Endometrial microvascular endothelial cells (primary cell): ENCODE measurements around the gene IRF1. TPM values are rescaled to one million over a fixed set of nuclear protein-coding genes. Genes with fewer than 3 reads are reported as not detected.
"Not testable (repeated sequence)": the region's sequence is repeated elsewhere in the genome, so short reads cannot be mapped to it uniquely, and the experiment has no call there.

Experiments
- in situ Hi-C: cut with HindIII; loops from 2 replicates; pipeline ENCODE4 v1.10.0; 2017; ENCODE audit warnings: low sequenced_read_pairs, low pct_unique_long_range_greater_than_20kb; ENCODE audit errors: inconsistent ontology term
- total RNA-seq: library from RNA; depleted of rRNA; stranded (reverse); fragments of >200 nt; gene quantifications from one replicate; pipeline ENCODE4 v1.2.3, GENCODE V29; 2015; ENCODE audit errors: inconsistent ontology term

IRF1 gene
- 44.6 TPM for total RNA-seq

DNA sequence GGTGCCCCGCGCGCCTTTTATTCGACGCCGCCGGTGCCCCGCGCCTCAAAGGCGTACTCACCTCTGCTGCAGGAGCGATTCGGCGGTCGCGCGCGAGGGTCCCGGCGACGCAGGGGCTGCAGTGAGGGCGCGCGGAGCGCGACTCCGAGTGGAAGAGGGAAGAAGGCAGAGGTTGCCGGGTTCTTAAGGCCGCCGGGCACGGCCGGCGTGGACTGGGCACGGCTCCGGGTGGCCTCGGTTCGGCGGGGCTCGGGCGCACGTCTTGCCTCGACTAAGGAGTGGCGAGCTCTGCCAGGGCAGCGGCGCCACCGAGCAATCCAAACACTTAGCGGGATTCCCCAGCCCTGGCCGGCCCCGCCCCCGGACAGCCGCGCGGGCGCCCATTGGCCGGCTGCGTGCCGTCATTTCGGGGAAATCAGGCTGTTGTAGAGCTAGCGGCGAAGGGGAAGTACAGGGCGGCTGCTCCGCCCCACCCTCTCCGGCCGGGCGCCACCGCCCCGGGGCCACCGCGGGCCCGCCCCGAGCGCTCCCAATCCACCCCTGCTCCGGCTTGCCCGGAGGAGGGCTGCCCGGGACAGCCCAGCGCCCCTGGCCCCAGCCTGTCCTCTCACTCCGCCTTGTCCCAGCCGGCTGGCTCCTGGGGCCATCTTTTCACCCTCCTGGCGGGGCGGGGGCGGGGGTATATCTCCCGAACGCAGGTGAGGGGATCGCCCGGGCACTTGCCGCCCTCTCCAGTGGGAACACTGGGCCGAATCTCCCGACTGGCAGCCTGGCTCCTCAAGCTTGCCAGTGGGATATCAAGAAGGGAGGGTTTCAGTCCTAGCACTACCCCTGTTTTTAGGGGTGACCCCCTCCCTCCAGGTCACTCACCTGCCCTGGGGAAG, at the start of gene IRF1:
Gene IRF1 (minus strand): TSS at position 290 of the 884 bp plus-strand sequence. CDS start 1,295 bp downstream, outside the sequence.
- in situ Hi-C loops = no loop called here

- in situ Hi-C loops = no loop called here
These were observed 49.6 kb upstream of the IRF1 start for GRCh38 chr5:132540149-132540548.

DNA sequence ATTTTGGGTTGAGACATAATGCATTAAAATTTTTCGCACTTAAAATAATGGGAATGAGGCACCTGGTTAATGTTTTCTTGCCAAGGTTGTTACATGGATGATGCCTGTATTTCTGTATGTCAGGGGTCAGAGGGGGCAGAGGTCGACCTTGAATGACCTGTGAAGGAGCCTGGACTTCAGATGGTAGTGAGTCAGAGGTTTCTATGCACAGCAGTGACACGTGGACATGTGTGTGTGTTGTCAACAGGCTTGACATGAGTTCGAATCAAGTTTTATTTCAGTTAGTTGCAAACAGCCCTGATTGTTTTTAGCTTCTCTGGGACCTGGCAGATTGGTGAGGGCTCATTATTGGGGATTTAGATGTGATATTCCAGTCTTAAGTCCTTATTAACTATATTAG, 49.1 kb upstream of the IRF1 start:
- in situ Hi-C loops = no loop called here

DNA sequence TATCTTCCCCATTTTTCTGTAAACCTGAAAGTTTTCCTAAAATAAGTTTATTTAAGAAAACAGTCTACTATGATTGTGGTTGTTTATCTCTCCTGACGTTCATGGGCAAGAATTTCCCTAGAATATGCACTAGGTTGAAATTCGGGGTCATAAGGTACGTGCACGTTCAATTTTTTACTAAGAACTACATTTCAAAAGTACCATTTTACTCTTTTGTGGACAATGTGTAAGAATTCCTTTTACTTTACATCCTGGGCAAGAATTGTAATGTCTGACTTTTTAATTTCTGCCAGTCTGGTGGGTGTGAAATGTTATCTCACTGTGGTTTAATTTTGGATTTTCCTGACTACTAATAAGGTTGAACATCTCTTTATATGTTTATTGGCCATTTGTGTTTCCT, 40.4 kb upstream of the IRF1 start:
- in situ Hi-C loops = no loop called here

DNA sequence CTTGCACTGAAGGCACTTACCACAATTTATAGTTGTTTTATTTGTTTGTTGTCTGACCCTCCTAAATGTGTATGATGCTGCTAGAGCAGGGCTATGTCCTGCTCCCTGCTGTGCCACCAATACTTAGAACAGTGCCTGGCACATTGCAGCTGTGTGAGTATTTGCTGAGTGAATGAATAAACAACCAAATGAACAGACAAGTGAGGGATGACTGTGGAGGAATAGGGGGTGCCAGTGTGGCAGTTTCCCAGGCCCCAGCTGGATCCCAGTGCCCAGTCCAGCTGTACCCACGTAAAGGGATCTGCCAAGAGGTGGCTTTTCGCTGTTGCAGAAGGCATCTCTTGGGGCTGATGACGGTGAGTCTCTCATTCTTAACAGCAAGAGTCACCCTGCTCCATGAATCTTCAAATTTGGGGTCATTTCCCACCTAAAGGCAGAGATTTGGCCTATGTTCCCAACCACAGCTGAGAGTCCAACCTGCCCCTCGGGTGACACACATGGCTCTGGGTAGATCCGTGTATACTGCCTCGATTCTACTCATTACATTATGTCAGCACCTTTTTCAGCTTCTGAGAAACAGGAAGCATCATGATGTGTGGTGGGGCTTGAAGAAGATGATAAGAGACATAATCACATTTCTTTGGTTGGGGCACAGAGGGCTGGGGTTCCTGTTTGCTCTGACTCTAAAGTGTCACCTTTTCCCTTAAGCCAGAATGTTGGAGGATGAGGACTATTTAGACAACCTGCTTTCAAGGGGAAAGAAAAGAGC, 38.5 kb upstream of the IRF1 start:
- in situ Hi-C loops = no loop called here

DNA sequence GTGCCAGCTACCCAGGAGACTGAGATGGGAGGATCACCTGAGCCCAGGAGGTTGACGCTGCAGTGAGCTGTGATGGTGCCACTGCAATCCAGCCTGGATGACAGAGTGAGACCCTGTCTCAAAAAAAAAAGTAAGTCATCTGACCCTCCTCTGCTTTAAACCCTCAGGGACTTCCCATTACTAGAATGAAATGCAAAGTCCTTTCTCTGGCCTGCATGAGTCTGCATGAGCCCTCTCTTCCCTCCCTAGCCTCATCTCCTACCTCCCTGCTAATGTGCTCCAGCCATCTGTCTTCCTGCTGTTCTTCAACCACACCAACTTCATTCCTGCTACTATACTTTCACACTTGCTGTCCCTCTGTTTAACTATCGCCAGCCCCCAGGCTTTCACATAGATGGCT, 37.4 kb upstream of the IRF1 start:
- in situ Hi-C loops = no loop called here

GRCh38 chr5:132526974-132527564, 36.5 kb upstream of the IRF1 start:
- in situ Hi-C loops = no loop called here

DNA sequence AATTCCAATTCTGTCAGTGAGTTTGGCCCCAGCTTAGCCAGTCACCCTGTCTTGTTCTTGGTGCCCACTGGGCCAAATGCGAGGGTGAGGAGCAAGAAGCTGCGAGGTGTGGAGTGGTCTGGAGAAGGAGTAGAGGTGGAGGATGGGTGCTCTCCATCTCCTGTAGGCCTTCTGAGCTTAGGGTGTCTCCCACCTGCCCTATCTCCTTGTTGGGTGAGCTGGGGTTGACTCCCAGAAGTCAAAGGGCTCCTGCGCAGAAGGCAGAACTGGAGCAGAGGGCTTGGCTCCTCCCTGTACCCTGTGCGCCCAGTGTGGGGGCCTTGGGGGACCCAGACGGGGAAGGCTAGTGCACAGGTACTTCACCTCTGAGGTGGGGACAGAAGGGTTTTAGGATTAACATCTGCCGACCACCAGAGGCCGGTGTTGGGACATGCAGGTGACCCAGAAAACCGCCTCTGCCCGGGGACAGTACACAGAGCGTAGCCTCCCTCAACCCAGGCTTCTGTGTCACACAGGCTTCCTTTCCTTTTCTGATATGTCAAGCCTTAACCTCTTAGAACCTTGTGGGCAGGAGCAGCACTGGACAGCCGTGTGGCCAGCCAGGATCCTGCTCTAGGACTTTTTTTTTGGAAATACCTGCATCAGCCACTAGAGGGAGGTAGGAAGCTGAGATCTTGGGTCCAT, 35.9 kb upstream of the IRF1 start:
- in situ Hi-C loops = no loop called here

GRCh38 chr5:132525299-132525724, 34.7 kb upstream of the IRF1 start:
- in situ Hi-C loops = no loop called here

- in situ Hi-C loops = not testable (repeated sequence)
These were observed 34.3 kb upstream of the IRF1 start for GRCh38 chr5:132524877-132525276.

GRCh38 chr5:132522067-132522466, 31.5 kb upstream of the IRF1 start:
- in situ Hi-C loops = not testable (repeated sequence)

DNA sequence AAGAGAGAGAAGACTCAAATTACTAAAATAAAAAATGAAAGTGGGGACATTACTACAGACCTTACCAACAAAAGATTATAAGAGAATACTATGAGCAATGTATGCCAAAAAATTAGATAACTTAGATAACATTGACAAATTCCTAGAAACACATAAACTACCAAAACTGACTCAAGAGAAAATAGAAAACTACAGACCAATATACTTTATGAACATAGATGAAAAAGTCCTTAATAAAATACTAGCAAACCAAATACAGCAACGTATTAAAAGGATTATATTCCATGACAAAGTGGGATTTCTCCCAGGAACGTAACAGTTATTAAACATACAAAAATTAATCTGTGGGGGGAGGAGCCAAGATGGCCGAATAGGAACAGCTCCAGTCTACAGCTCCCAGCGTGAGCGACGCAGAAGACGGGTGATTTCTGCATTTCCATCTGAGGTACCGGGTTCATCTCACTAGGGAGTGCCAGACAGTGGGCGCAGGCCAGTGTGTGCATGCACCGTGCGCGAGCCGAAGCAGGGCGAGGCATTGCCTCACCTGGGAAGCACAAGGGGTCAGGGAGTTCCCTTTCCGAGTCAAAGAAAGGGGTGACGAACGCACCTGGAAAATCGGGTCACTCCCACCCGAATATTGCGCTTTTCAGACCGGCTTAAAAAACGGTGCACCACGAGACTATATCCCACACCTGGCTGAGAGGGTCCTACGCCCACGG, 23.2 kb upstream of the IRF1 start:
- in situ Hi-C loops = not testable (repeated sequence)

DNA sequence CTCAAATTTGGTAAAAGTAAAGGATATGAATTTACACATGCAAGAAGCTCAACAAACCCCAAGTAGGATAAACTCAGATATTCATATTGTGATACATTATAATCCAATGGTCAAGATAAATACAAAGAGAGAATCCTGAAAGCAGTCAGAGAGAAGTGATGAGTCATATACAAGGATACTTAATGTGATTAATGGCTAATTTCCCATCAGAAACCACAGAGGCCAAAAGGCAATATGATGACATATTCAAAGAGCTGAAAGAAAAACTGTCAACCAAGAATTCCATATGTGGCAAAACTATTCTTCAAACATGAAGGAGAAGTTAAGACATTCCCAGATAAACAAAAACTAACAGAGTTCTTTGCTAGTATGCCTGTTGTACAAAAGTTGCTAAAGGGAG, 19.5 kb upstream of the IRF1 start:
- in situ Hi-C loops = no loop called here

- in situ Hi-C loops = no loop called here
These were observed 15.6 kb upstream of the IRF1 start for GRCh38 chr5:132506094-132506692.

DNA sequence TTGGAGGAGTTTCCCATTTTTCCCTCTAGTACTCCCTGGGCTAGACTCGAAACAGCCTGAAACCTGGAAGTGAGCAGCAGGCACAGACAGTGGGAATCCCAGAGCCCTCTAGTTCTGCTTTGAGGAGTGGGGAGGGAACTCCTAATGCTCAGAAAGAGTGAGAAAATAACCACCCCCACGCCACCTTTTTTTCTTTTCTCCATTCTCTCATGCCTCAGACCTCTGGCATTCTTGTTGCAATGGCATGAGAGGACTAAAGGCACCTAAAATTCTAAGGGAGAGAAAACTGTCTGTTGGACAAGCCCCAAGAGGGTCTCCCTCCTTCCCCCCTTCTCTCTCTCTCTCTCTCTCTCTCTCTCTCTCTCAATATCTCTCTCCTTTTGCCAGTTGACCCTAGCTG, 15.1 kb upstream of the IRF1 start:
- in situ Hi-C loops = no loop called here

DNA sequence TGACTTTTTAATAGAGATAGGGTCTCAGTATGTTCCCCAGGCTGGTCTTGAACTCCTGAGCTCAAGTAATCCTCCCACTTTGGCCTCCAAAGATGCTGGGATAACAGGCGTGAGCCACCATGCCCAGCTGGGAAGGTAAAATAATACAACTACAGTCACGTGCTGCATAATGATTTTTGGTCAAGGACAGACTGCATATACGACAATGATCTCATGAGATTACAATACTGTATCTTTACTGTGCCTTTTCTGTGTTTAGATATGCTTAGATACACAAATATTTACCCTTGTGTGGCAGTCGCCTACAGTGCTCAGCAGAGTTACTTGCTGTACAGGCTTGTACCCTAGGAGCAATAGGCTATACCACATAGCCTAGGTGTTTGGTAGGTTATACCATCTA, 14.2 kb upstream of the IRF1 start:
- in situ Hi-C loops = no loop called here

GRCh38 chr5:132503244-132503643, 12.7 kb upstream of the IRF1 start:
- in situ Hi-C loops = no loop called here
